Measurements from ENCODE around the gene LRRC56. TPM values are rescaled to one million over a fixed set of nuclear protein-coding genes. Genes with fewer than 3 reads are reported as not detected.

LRRC56 gene
- total and polyA plus RNA-seq, 2 of the 13 experiments (the other 11 are each of a cell fraction or from before 2014, with no cell fraction given): 0.11 to 0.29 TPM

DNA sequence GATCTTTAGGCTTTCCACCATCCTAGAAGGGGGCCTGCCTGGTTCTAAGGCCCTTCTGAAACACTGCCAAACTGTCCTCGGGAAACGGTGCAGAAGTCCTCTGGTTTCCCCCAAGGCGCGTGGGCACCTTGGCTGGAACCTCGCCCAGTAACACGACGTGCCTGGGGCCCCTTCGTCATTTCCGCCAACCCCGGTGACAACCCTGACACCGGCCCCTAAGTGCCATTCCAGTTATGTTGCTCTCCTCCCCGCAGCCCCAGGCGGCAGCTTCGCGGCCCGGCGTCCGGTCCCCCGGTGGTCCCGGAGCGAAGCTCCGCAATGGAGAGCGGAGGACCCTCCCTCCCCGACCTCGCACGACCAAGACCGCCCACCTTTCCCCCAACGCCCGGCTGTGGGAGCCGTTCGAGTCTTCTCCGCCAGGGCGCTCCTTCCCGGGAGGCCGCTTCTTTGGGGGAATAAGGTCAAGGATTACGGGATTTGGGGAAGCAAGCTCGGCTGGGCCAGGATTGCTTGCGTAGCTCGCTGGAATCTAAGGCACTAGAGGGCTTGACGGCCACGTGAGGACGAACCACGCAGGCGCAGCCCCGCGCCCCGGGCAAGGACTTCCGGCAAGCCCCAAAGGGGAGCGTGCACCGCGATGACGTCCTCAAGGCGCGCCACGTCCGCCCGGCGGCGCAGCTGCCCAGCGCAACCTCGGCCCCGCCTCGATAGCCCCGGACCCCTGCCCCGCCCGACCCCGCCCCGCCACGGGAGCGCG lies 30.9 kb upstream of the LRRC56 start (continued):
- TF ChIP-seq, protein P1, sequence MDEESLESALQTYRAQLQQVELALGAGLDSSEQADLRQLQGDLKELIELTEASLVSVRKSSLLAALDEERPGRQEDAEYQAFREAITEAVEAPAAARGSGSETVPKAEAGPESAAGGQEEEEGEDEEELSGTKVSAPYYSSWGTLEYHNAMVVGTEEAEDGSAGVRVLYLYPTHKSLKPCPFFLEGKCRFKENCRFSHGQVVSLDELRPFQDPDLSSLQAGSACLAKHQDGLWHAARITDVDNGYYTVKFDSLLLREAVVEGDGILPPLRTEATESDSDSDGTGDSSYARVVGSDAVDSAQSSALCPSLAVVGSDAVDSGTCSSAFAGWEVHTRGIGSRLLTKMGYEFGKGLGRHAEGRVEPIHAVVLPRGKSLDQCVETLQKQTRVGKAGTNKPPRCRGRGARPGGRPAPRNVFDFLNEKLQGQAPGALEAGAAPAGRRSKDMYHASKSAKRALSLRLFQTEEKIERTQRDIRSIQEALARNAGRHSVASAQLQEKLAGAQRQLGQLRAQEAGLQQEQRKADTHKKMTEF (CRISPR knock-in tag; IDR thresholded peaks at IDR 0.05): peak; percentile 73; the same call in 1 of the 2 replicates
- TF ChIP-seq ZFP36L1 (CRISPR knock-in tag; IDR thresholded peaks at IDR 0.05) (peak; percentile 78; the same call in 1 of the 2 replicates), ONECUT2 (CRISPR knock-in tag; IDR thresholded peaks at IDR 0.05) (no peak; the same call in 1 of the 2 replicates), ZNF776 (CRISPR knock-in tag; IDR thresholded peaks at IDR 0.05) (0 out of 2 replicates have a peak, but pooled peaks have one; percentile 42), ZNF331 (CRISPR knock-in tag; IDR thresholded peaks at IDR 0.05) (0 out of 2 replicates have a peak, but pooled peaks have one; percentile 46), MED8 (CRISPR knock-in tag; IDR thresholded peaks at IDR 0.05; ENCODE audit: insufficient replicate concordance) (peak; percentile 31), ZNF20 (CRISPR knock-in tag; IDR thresholded peaks at IDR 0.05) (0 out of 2 replicates have a peak, but pooled peaks have one; percentile 79), HDAC1 (CRISPR knock-in tag; IDR thresholded peaks at IDR 0.05) (peak; percentile 93), ZBTB7A (CRISPR knock-in tag; IDR thresholded peaks at IDR 0.05) (no peak), SNRNP70 (IDR thresholded peaks at IDR 0.05; ENCODE audit: low read depth, low read length) (no peak), MTF1 (CRISPR knock-in tag; IDR thresholded peaks at IDR 0.05) (no peak), ZNF354B (CRISPR knock-in tag; IDR thresholded peaks at IDR 0.05) (peak; percentile 58; the same call in 1 of the 2 replicates), ASH2L (IDR thresholded peaks at IDR 0.05; ENCODE audit: insufficient read length, low read depth, low read length) (peak; percentile 93), TBX2 (CRISPR knock-in tag; IDR thresholded peaks at IDR 0.05; ENCODE audit: borderline replicate concordance) (peak; percentile 86)
- TF ChIP-seq, protein P2, sequence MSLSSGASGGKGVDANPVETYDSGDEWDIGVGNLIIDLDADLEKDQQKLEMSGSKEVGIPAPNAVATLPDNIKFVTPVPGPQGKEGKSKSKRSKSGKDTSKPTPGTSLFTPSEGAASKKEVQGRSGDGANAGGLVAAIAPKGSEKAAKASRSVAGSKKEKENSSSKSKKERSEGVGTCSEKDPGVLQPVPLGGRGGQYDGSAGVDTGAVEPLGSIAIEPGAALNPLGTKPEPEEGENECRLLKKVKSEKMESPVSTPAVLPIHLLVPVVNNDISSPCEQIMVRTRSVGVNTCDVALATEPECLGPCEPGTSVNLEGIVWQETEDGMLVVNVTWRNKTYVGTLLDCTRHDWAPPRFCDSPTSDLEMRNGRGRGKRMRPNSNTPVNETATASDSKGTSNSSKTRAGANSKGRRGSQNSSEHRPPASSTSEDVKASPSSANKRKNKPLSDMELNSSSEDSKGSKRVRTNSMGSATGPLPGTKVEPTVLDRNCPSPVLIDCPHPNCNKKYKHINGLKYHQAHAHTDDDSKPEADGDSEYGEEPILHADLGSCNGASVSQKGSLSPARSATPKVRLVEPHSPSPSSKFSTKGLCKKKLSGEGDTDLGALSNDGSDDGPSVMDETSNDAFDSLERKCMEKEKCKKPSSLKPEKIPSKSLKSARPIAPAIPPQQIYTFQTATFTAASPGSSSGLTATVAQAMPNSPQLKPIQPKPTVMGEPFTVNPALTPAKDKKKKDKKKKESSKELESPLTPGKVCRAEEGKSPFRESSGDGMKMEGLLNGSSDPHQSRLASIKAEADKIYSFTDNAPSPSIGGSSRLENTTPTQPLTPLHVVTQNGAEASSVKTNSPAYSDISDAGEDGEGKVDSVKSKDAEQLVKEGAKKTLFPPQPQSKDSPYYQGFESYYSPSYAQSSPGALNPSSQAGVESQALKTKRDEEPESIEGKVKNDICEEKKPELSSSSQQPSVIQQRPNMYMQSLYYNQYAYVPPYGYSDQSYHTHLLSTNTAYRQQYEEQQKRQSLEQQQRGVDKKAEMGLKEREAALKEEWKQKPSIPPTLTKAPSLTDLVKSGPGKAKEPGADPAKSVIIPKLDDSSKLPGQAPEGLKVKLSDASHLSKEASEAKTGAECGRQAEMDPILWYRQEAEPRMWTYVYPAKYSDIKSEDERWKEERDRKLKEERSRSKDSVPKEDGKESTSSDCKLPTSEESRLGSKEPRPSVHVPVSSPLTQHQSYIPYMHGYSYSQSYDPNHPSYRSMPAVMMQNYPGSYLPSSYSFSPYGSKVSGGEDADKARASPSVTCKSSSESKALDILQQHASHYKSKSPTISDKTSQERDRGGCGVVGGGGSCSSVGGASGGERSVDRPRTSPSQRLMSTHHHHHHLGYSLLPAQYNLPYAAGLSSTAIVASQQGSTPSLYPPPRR (CRISPR knock-in tag; IDR thresholded peaks at IDR 0.05; ENCODE audit: borderline replicate concordance): peak; percentile 52; the same call in 1 of the 2 replicates
- TF ChIP-seq, protein P3, sequence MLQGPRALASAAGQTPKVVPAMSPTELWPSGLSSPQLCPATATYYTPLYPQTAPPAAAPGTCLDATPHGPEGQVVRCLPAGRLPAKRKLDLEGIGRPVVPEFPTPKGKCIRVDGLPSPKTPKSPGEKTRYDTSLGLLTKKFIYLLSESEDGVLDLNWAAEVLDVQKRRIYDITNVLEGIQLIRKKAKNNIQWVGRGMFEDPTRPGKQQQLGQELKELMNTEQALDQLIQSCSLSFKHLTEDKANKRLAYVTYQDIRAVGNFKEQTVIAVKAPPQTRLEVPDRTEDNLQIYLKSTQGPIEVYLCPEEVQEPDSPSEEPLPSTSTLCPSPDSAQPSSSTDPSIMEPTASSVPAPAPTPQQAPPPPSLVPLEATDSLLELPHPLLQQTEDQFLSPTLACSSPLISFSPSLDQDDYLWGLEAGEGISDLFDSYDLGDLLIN (CRISPR knock-in tag; IDR thresholded peaks at IDR 0.05; ENCODE audit: borderline replicate concordance): peak; percentile 75
